NCI-H2081 (cell line): ENCODE data around the gene C1orf210.

Experiments
- DNase-seq, 2 experiments: peaks; one replicate each; lab custom pipeline; 2025; lab: John Stamatoyannopoulos, UW

The C1orf210 gene

DNA sequence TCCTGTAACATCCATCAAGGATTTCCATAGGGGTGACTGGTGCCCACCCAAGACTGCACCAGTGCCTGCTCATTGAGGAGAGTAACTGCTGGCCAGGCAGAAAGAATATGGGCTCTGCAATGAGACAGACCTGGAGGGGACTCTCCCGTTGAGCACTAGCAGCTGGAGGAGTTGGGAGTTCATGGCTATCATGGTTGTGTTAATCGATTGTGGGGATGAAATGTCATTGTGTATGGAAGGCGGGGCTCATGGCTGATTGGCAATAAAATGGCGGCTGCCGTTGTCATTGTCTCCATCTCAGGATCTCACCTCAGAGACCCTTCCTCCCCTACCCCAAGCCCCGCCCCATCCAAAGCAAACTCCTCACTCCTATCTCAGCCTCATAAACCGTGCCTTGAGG is 11.7 kb downstream of the C1orf210 start:
- DNase-seq = no peak

DNA sequence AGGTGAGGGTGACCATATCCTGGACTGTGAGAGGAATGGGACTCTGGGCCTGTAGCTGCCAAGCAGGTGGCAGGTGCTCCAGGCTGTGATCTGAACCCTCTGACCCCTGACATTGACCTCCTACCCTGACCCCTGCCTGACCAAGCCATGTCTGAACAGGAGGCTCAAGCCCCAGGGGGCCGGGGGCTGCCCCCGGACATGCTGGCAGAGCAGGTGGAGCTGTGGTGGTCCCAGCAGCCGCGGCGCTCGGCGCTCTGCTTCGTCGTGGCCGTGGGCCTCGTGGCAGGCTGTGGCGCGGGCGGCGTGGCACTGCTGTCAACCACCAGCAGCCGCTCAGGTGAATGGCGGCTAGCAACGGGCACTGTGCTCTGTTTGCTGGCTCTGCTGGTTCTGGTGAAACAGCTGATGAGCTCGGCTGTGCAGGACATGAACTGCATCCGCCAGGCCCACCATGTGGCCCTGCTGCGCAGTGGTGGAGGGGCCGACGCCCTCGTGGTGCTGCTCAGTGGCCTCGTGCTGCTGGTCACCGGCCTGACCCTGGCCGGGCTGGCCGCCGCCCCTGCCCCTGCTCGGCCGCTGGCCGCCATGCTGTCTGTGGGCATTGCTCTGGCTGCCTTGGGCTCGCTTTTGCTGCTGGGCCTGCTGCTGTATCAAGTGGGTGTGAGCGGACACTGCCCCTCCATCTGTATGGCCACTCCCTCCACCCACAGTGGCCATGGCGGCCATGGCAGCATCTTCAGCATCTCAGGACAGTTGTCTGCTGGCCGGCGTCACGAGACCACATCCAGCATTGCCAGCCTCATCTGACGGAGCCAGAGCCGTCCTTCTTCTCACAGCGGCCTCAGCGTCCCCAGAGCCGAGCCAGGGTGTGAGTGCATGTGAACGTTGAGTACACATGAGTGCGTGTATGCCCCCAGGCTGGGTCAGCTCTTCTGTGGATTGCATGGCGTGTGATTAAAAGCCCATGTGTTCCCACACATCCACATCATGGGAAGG is 12.5 kb downstream of the C1orf210 start:
- no peak for DNase-seq

DNA sequence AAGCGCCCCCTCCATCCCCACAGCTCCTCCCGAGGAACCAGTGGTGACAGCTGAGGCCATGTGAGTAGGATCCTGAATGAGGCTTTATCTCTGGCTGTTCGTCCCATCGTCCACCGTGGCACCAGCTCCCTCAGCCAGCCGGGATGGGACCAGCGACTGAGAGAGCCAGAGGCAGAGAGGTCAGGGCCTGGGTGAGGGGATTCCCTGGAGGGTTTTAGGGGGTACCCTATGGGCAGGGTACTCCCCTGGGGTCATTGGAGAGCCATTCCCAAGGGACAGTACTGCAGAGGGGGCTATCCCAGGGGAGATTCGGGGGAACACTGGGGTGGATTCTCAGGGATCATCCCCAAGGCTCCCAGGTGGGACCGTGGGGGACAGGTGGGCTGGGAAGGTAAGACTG is 13.2 kb downstream of the C1orf210 start:
- DNase-seq = no peak

DNA sequence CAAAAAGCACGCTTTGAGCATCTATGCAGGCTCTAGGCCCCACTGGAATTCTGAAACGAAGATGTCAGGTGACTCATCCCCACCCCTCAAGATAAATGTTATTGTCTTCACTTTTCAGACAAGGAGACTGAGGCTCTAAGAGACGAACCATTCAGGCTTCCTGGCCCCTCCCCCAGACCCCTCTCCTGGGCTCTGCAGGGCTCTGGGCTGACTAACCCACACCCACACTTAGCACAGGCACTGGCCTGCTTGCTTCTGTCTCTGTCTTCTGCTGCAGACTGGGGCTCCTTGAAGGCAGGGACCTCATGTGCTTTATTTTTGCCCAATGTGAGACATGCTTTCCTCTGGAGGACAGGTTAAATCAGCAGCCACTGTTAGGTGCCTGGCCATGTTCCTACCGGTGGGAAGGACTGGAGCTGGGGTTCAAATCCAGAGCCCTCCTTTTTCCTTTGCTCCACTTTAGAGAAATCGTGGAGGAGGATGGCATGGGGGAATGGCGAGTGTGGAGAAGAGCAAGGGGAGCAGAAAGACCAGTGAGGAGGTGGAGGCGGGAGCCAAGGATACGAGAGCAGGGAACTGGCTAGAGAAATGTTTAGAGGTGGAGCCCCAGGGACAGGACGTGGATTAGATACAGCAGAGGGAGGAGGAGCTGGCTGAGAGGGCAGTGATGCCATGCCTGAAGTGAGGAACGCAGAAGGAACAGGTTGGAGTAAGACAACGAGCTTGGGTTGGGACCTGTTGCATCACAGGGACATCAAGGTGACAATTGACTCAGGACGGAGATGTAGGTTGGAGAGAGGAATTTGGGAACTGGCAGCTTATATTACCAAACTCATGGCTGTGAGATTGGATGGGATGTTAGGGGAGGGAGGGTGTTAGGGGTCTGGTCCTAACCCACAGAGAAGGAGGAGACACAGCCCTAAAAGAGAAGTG is 13.9 kb downstream of the C1orf210 start:
- no peak for DNase-seq

DNA sequence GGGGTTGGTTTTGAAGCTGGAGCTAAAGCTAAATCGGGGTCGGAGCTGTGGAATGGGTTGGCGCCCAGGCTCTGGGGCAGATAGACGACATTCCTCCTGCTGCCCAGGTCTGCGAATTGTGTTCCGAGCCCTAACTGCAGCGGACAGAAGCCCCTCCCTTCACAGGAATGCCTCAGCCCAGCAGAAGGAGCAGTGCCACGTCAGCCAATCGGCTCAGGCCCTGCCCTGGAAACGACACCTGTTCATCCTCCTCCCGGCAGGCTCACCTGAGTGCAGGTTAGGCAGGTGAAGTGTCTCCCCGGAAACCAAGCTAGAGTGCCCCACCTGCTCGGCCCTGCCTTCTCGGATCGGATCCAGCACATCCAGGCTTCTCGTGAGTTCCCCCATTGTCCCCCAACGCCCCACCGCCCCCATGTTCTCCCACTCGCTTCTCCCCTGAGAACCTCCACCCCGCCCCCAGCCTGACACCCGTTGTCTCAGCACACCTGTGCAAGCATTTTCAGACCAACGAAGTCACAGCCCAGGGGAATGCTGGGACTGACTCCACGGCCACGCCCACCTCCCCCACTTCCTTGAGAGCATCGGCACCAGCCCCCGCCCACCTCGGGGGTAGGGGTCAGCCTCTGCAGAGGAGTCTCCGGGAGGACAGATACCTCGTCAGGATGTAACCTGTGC is 14.8 kb downstream of the C1orf210 start:
- peak; percentile 9 to 40 for DNase-seq

DNA sequence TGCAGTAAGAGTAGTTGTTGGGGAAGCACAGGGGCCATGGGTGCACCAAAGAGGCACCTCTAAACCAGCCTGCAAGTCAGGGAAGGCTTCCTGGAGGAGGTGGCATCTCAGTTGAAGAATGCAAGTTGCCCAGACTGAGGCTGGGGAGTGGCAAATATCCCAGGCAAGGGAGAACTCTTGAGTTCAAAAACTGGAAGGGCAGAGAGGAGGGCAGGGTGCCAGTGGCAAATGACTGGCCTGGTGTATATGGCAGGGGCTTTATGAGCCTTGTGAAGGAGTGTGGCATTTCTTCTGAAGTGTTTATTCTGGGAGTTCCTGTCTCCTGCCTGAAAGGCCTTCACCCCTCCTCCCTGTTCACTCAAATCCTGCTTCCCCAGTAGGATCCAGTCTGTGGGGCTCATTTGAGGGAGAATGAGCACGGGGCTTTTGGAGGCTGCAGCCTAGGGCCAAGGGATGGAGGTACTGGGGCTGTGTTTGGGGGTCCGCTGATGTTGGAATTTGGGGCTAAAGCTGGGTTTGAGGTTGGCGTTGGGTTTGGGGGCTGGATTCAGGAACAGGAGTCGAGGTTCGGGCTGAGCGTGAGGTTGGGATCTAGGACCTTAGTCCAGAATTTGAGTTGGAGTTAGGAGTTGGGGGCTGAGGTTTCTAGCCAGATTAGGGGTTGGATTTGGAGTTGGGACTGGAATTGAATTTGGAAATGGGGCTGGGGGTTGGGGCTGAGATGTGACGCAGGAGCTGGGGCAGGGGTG is 15.6 kb downstream of the C1orf210 start, which contains the start of gene TMEM125:
TMEM125 (plus strand) TSS at position 357 of the 749 bp plus-strand sequence. CDS start 2,740 bp downstream, outside the sequence.
- DNase-seq = no peak

DNA sequence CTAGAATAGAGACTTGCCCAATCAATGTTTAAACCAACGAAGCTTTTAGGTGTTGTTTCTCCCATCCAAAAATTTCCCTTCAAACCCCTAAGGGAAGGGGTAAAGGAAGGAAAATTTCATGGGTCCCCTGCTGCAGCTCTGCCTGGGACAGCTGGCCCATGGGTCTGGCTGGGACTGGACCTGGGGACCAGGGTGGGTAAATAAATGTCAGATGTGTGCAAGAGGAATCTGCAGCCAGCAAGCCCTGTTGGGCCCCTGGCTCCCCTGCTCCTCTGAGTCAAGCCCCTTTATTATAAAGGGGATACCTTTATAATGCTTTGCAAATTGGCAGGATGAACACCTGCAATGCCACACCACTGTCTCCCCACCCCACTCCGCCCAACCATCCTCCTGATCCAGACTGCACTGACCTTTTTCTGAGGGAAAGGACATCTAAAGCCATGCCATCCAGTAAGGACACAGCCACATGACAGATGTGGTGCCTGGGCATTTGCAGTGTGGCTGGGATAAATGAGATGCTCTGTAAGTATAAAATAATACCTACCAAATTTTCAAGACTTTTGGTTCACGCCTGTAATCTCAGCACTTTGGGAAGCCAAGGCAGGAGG is 17.5 kb downstream of the C1orf210 start:
- no peak for DNase-seq

DNA sequence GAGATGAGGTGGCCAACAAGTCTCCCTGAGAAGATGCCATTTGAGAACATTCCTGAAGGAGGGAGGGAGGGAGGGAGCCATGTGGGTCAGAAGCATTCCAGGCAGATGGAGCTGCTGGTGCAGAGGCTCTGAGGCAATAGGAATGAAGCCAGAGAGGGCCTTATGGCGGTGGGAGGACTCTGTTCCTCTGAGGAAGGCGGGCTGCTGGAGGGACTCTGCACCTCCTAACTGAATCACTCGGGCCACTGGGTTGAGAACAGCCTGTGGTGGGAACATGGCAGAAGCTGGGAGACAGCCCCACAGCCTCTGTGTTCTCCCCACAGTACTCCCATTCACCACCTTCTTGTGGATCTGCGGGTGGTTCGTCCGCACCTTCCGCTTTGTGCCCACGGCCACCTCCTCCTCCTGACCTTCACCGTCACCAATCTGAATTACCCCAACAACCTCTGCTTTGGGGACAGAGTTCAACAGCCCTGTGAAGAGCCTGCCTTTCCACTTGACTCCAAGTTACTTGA is 18.0 kb downstream of the C1orf210 start:
- DNase-seq = no peak

DNA sequence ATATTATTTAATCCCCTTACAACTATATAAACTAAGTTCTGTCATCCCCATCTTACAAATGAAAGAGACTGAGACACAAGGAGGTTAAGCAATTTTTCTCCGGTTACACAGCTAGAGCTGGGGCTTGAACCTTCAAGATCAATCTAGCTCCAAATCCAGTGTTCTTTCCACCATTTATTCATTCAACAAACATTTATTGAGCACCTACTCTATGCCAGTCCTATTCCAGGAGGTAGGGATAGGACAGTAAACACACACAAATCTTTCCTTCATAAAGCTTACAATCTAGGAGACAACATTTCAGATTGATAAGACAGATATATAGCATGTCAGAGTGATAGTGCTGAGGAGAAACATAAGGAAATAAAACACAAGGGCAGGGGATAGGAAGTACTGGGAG is 18.5 kb downstream of the C1orf210 start:
- DNase-seq = no peak

DNA sequence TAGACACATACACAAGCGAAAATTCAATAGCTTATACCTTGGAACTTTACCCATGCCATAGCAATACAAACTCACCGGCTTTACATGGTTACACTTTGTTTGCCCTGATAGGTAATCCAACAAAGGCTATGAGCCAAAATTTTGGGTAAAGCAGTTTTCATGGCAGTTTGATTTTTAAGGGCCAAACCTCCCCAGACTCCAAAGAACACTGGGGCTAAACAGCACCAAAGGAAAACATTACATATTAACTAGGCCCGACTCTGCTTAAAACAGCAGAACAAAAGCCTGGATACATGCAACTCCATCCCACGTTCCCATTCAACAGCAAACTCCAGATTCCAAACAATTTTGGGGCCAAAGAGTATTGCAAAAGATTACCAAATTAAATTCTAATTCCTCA is 19.9 kb downstream of the C1orf210 start:
- no peak for DNase-seq

DNA sequence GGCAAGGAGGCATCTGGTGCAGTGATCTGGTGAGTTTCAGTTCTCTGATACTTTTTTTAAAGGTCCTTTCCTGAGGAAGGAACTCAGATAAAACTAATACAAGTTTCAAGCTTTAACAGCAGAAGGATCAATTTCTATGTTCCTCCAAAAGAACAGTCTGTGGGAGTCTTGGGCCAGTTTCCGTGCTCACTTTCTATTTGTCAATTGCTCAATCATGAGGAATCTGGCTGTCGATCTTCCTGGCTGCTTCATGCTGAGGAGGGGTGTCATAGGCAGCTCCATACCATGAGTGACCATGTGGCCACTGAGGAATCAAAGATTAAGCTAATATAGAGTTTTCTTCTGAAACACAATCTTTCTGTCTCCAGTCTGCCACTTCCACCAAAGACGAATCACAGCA is 27.0 kb downstream of the C1orf210 start:
- no peak for DNase-seq

DNA sequence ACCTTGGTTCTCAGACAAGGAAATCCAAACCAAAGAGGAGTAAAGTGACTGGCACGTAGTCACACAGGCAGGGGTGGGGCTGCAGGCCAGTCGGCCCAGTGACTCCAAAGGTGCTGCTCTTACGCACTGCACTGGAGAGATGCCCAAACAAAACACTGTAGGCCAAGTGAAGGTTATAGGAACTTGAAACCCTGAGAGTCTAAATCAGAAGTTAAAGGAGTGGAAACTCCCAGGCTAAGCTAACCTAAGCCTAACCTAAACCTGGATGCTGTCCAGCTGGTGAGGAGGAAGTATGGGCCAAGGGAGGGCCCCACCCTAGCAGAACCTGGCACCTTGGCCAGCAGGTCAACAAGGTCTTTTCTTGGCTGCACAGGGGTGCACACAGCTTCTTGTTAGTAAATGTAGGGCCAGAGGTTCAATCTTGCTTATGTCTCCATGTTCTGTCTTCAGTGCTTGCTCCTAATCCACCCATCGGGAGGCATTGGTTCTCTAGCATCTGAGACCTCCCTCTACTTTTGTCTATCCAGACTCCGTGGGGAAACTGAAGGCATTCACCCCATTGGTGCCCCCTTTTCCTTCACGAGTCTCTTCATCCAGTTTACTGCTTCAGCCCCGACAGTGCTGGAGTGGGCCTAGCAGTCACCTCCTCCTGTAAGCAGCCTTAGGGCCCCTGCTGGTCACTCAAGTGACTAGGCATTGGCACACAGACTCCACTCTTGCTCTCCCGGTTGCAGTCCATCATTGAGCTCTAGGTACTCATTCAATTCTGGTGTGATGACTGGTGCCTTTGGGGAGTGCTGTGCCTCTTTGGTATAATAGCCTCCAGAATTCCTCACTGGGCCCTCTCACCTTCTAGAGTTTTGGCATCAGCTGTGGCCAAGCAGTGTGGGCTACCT is 28.5 kb downstream of the C1orf210 start:
- DNase-seq = no peak

DNA sequence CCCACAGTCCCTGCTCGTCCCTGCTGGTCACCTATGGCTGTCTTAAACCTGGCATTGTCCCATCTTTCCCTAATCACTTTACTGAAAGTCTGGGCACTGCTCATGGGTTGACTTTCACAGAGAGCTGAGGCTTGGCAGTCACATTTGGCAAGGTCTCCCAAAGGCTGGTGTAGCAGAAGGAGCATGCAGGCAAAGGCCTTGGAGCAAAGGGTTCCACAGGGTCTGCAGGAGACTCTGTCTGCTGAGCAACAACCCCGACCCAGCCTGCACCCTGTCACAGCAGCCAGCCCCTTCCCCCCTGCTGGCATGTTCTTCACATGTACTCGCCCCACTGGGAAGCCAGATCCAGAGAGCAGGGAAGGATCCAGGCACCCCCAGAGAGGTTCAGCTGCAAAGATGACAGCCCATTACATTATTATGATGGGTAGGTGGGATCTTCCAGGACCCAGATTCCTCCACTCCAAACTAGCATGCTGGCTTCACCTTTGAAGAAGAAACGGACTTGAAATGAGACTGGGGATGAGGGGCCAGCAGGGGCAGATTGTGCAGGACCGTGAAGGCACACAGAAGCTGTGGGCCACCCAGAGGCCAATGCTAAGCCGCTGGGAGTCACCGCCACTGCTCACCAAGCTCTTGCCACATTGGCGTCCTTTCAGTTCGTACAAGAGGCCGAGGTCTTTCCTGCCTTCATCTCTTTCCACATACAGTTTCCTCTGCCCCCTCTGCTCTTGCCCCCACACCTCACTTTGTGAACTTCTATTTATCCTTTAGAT is 29.8 kb downstream of the C1orf210 start:
- DNase-seq = no peak

DNA sequence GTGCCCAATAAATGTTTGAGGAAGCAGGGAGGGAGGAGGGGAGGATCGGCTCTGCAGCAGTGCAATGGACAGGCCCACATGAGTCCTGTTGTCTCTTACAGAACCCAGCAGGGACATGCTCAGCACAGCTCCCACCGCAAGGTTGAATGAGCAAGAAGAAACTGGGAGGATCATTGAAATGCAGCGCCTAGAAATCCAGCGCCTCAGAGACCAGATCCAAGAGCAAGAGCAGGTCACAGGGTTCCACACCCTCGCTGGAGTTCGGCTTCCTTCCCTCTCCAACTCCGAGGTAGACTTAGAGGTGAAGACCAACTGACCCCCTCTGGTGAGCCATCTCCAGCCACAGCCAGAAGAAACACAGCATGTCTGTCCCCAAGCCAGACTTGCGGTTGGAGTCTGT is 31.5 kb downstream of the C1orf210 start:
- no peak for DNase-seq

DNA sequence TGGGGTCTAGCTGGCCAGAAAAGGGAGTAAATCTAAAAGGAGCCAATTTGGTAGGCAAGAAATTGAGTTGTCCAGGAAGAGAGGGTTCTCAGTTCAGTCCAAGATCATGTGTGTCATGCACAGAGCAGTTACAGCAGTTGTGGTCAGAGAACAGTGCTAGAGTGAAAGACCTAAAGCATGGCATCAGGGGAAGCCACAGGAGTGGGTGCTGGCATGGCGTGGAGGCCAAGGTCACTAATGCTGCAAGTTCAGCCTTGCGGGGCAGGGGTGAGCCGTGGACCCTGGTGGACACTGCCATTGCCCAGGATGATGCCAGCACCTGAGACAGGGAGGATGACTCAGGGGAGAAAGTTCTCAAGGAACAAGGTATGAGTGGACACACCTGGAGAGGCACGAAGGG is 32.2 kb downstream of the C1orf210 start:
- DNase-seq = no peak

DNA sequence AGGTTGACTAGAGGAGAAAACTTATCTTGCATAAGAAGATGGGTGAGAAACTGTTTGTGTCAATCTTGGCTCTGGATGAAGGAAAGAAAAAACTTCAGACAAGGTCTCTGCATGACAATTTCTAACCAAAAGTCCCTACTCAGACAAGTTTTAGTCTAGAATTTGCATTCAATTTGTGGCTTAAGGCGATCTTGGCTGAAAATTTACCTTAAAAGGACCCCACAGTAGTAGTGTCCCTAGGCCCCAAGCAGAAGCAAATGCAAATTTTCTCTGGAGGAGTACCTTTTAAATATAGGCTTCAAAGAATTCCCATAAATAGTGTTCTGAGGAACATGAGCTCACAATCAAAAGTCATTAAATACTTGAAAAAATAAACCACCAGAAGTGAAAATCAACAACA is 33.2 kb downstream of the C1orf210 start:
- no peak for DNase-seq

DNA sequence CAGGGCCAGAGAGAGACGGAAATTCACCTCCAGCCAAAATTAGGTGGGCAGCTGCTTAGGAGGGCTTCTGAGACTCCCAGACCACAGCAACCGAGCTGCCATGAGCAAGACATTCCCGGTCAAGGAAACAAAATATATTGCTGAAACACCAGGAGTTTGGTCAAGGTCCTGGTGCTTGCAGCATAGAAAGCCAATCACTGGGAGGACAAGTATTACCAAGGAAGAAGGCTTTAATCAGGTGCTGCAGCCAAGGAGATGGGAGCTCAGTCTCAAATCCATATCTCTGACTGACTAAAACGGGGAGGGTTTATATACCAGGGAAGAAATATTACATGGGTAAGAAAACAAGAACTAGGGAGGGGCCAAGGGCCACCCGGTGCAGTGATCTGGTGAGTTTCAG is 34.4 kb downstream of the C1orf210 start:
- DNase-seq = no peak

DNA sequence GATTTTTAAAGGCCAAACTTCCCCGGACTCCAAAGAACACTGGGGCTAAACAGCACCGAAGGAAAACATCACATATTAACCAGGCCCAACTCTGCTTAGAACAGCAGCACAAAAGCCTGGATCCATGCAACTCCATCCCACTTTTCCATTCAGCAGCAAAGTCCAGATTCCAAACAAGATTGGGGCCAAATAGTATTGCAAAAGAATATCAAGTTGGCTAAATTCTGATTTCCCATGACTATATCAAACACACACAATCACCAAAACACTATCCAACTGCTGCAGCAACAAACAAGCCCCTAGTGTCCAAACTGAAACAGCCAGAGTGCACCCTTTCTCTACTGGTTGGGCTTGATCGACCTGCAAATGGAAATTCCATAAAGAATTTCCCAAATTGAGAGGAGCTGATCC is 35.0 kb downstream of the C1orf210 start:
- no peak for DNase-seq
